GM18909 (cell line): ENCODE data around the gene MMADHC.
"Not testable (repeated sequence)": the region's sequence is repeated elsewhere in the genome, so short reads cannot be mapped to it uniquely, and the experiment has no call there.

Experiments used
- ATAC-seq: cut with Tn5 transposase; IDR thresholded peaks from one replicate; pipeline ENCODE4 v1.9.1; 2021; ENCODE audit warnings: mild to moderate bottlenecking; ENCODE audit not compliant: unreplicated experiment, poor library complexity

The MMADHC gene

GRCh38 chr2:149595056-149595963, 7.7 kb upstream of the MMADHC start:
- ATAC-seq: no peak

GRCh38 chr2:149594411-149594810, 6.8 kb upstream of the MMADHC start:
- no peak for ATAC-seq

- peak; percentile 27 for ATAC-seq
Observed at GRCh38 chr2:149587950-149588487, 444 bp upstream of the MMADHC start.

GRCh38 chr2:149586898-149587219, 716 bp downstream of the MMADHC start:
- no peak for ATAC-seq

GRCh38 chr2:149586063-149586462, 1.5 kb downstream of the MMADHC start:
- no peak for ATAC-seq

- ATAC-seq: no peak
Observed at GRCh38 chr2:149585166-149585885, 2.2 kb downstream of the MMADHC start.

GRCh38 chr2:149579972-149580882, 7.3 kb downstream of the MMADHC start:
- ATAC-seq: no peak

- no peak for ATAC-seq
Observed at GRCh38 chr2:149577269-149577668, 10.3 kb downstream of the MMADHC start.

GRCh38 chr2:149575752-149576151, 11.8 kb downstream of the MMADHC start:
- ATAC-seq: no peak

- ATAC-seq: no peak
Observed at GRCh38 chr2:149575277-149575676, 12.3 kb downstream of the MMADHC start.

GRCh38 chr2:149573760-149574159, 13.8 kb downstream of the MMADHC start:
- no peak for ATAC-seq

GRCh38 chr2:149572102-149572953, 15.2 kb downstream of the MMADHC start:
- ATAC-seq: no peak

GRCh38 chr2:149568138-149568537, 19.4 kb downstream of the MMADHC start:
- no peak for ATAC-seq

- no peak for ATAC-seq
Observed at GRCh38 chr2:149566652-149567051, 20.9 kb downstream of the MMADHC start.

GRCh38 chr2:149565625-149566024, 21.9 kb downstream of the MMADHC start:
- not testable (repeated sequence) for ATAC-seq

- no peak for ATAC-seq
Observed at GRCh38 chr2:149564983-149565382, 22.6 kb downstream of the MMADHC start.

GRCh38 chr2:149564097-149564496, 23.5 kb downstream of the MMADHC start:
- ATAC-seq: no peak

- peak; percentile 82 for ATAC-seq
Observed at GRCh38 chr2:149562324-149562723, 25.3 kb downstream of the MMADHC start.

GRCh38 chr2:149561309-149561926, 26.2 kb downstream of the MMADHC start:
- ATAC-seq: peak; percentile 44
